Muscle layer of colon (tissue), 2 donors: ENCODE data around the gene FOXP2.

Experiments used
- H3K27ac ChIP-seq: one replicate; pipeline ENCODE4 v1.7.0; 2013; ENCODE audit warnings: low read depth, mild to moderate bottlenecking, low read length, moderate library complexity
- H3K27me3 ChIP-seq, 2 donors: one replicate each; pipeline ENCODE4 v1.7.0; 2013; ENCODE audit warnings: low read length in 2 of 2, mild to moderate bottlenecking in 2 of 2; ENCODE audit not compliant: insufficient read depth in 2 of 2, control insufficient read depth in 1 of 2
- H3K36me3 ChIP-seq: one replicate; pipeline ENCODE4 v1.7.0; 2013; ENCODE audit warnings: mild to moderate bottlenecking, low read length; ENCODE audit not compliant: insufficient read depth
- H3K4me1 ChIP-seq: one replicate; pipeline ENCODE4 v1.7.0; 2013; ENCODE audit warnings: mild to moderate bottlenecking, low read length; ENCODE audit not compliant: insufficient read depth
- H3K4me3 ChIP-seq, 2 donors: one replicate each; pipeline ENCODE4 v1.7.0; 2013; ENCODE audit warnings: low read length in 2 of 2, low read depth in 1 of 2, mild to moderate bottlenecking in 1 of 2, moderate library complexity in 1 of 2
- H3K9ac ChIP-seq: one replicate; pipeline ENCODE4 v1.7.0; 2013; ENCODE audit warnings: low read length
- H3K9me3 ChIP-seq: one replicate; pipeline ENCODE4 v1.7.0; 2013; ENCODE audit warnings: mild to moderate bottlenecking, low read length
- donor health status: abdominal sarcoma.
- donor health status: Adenocarcinoma of cecum.

The FOXP2 gene

GRCh38 chr7:114660126-114660486 is 245.5 kb downstream of the FOXP2 start:
- H3K4me1 ChIP-seq, result peaks cover 37% of the 10 kb centered on the region
- H3K9ac ChIP-seq, result no peak overlapping the region
- H3K9me3 ChIP-seq, result no peaks in the 10 kb centered on the region
- H3K27ac ChIP-seq, result no peak overlapping the region
- no peaks in the 10 kb centered on the region for H3K27me3 ChIP-seq
- H3K4me3 ChIP-seq, result no peak overlapping the region
- no peaks in the 10 kb centered on the region for H3K36me3 ChIP-seq

- H3K9ac ChIP-seq, result no peak overlapping the region
- no peaks in the 10 kb centered on the region for H3K9me3 ChIP-seq
- H3K4me1 ChIP-seq, result peaks cover 37% of the 10 kb centered on the region
- H3K36me3 ChIP-seq, result no peaks in the 10 kb centered on the region
- H3K4me3 ChIP-seq, result no peak overlapping the region
- no peak overlapping the region for H3K27ac ChIP-seq
- no peaks in the 10 kb centered on the region for H3K27me3 ChIP-seq
These were observed 246.1 kb downstream of the FOXP2 start for GRCh38 chr7:114660753-114661152.

DNA sequence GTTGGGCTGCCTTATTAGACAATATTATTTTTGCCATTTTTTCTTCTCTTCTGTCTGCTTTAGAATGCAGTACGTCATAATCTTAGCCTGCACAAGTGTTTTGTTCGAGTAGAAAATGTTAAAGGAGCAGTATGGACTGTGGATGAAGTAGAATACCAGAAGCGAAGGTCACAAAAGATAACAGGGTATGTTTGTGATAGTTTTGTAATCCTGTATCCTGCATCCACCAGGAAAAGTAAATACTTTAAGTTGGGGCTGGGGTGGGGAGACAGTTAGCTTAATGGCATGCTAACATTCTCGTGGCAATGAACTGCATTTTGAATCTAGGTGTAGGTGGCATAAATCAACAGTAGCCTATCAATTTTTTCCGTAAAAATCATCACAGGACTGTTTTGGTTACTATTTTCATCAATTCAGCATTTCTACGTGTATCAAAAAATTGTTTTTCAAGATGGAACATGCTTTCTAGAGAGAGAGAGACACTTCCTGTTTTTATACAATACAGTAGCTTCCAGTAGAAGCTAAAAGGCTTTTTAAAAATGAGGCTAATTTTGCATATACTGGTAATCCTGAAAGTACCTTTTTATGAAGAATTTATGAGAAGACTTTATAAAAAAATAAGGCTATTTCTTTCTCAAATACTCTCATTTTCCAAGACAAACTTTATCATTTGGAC is 247.5 kb downstream of the FOXP2 start:
- no peak overlapping the region for H3K4me3 ChIP-seq
- peaks cover 28% of the 10 kb centered on the region for H3K4me1 ChIP-seq
- H3K27ac ChIP-seq, result no peak overlapping the region
- no peaks in the 10 kb centered on the region for H3K9me3 ChIP-seq
- no peaks in the 10 kb centered on the region for H3K27me3 ChIP-seq
- H3K9ac ChIP-seq, result no peak overlapping the region
- H3K36me3 ChIP-seq, result no peaks in the 10 kb centered on the region

GRCh38 chr7:114663502-114663901 is 248.9 kb downstream of the FOXP2 start:
- Histone ChIP-seq H3K9me3 (no peaks in the 10 kb centered on the region), H3K4me1 (peaks cover 16% of the 10 kb centered on the region), H3K4me3 (no peak overlapping the region), H3K27me3 (no peaks in the 10 kb centered on the region), H3K36me3 (no peaks in the 10 kb centered on the region), H3K27ac (no peak overlapping the region), H3K9ac (no peak overlapping the region)

DNA sequence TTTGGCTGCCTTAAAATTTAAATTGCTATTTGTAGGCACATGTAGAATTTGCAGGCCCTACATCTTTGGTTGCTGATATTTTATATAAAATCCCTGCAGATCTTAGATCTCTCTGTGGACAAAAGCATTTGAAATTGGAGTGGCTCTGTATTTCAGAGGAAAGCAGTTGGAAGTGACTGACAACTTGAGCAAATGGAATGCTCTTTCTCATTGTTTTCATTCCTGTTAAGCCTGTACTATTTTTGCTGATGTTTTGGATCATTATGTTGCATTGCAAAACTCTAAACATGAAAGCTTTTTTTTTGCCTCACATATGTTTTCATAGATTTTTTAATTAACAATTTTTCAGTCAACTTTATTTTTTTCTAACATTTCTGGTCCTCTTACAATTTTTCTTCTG is 256.1 kb downstream of the FOXP2 start:
- H3K36me3 ChIP-seq, result peaks cover 5% of the 10 kb centered on the region
- no peak overlapping the region for H3K27ac ChIP-seq
- H3K9me3 ChIP-seq, result no peaks in the 10 kb centered on the region
- no peak overlapping the region for H3K9ac ChIP-seq
- H3K27me3 ChIP-seq, result no peaks in the 10 kb centered on the region
- H3K4me1 ChIP-seq, result no peaks in the 10 kb centered on the region
- H3K4me3 ChIP-seq, result no peak overlapping the region

DNA sequence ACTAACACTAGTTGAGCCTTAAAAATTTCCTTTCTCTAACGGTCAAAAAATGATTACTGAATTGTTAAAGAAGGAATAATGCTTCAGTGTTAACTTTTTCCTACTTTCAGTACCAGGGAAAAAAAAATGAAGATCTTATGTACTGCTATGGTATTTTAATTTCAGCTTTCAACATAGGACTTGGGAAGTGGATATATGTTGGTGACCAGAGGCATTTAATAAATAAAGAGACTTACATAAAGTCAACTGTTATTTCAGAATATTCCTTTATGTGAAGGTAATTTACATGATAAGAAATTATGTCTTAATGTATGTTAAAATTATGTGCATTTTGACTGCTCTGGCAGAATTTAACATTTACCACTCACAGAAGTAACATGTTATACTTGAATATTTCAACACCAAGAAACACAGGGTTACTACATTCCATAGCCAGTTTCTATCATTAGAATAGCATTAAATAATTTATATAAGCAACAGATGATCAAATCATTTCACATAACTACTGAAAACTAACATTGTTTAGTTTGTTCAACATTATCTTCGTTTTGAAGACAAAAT is 257.0 kb downstream of the FOXP2 start:
- no peak overlapping the region for H3K9ac ChIP-seq
- peaks cover 5% of the 10 kb centered on the region for H3K36me3 ChIP-seq
- no peaks in the 10 kb centered on the region for H3K9me3 ChIP-seq
- H3K4me3 ChIP-seq, result no peak overlapping the region
- H3K27ac ChIP-seq, result no peak overlapping the region
- no peaks in the 10 kb centered on the region for H3K4me1 ChIP-seq
- no peaks in the 10 kb centered on the region for H3K27me3 ChIP-seq

GRCh38 chr7:114678116-114678515 is 263.5 kb downstream of the FOXP2 start:
- no peaks in the 10 kb centered on the region for H3K4me1 ChIP-seq
- no peak overlapping the region for H3K27ac ChIP-seq
- H3K4me3 ChIP-seq, result no peak overlapping the region
- H3K9me3 ChIP-seq, result no peaks in the 10 kb centered on the region
- H3K9ac ChIP-seq, result no peak overlapping the region
- H3K36me3 ChIP-seq, result no peaks in the 10 kb centered on the region
- no peaks in the 10 kb centered on the region for H3K27me3 ChIP-seq

- H3K27me3 ChIP-seq, result no peaks in the 10 kb centered on the region
- no peaks in the 10 kb centered on the region for H3K9me3 ChIP-seq
- H3K4me3 ChIP-seq, result no peak overlapping the region
- H3K27ac ChIP-seq, result no peak overlapping the region
- H3K36me3 ChIP-seq, result peaks cover 14% of the 10 kb centered on the region
- H3K9ac ChIP-seq, result no peak overlapping the region
- H3K4me1 ChIP-seq, result no peaks in the 10 kb centered on the region
These were observed 272.6 kb downstream of the FOXP2 start for GRCh38 chr7:114687238-114687637.

- no peak overlapping the region for H3K9ac ChIP-seq
- no peaks in the 10 kb centered on the region for H3K27me3 ChIP-seq
- no peak overlapping the region for H3K4me3 ChIP-seq
- no peaks in the 10 kb centered on the region for H3K4me1 ChIP-seq
- no peaks in the 10 kb centered on the region for H3K9me3 ChIP-seq
- H3K27ac ChIP-seq, result no peak overlapping the region
- peaks cover 14% of the 10 kb centered on the region for H3K36me3 ChIP-seq
These were observed 273.9 kb downstream of the FOXP2 start for GRCh38 chr7:114688443-114689055.

DNA sequence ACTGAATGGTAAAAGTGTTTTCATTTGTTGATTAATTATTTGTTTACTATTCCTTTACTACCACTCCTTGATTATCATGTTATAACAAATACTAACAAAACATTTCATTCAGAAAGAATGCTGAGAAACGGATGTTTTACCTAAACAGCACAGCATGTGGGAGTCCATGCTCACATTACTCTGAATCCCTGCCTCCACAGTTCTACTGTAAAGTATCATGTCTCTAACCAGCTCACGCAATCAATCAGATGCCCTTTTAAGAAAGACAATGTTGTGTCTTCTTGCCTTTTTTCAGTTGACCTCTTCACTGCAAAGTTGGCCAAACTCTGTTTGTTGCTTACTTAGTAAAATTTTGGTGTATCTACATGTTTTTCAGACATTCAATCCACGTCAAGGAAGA is 274.8 kb downstream of the FOXP2 start:
- Histone ChIP-seq H3K4me3 (no peak overlapping the region), H3K9me3 (no peaks in the 10 kb centered on the region), H3K36me3 (peaks cover 14% of the 10 kb centered on the region), H3K4me1 (no peaks in the 10 kb centered on the region), H3K27ac (no peak overlapping the region), H3K9ac (no peak overlapping the region), H3K27me3 (no peaks in the 10 kb centered on the region)

- no peak overlapping the region for H3K9ac ChIP-seq
- H3K27me3 ChIP-seq, result no peaks in the 10 kb centered on the region
- H3K9me3 ChIP-seq, result no peaks in the 10 kb centered on the region
- H3K4me3 ChIP-seq, result no peak overlapping the region
- H3K27ac ChIP-seq, result no peak overlapping the region
- no peaks in the 10 kb centered on the region for H3K4me1 ChIP-seq
- H3K36me3 ChIP-seq, result peaks cover 14% of the 10 kb centered on the region
These were observed 277.0 kb downstream of the FOXP2 start for GRCh38 chr7:114691605-114692004.

DNA sequence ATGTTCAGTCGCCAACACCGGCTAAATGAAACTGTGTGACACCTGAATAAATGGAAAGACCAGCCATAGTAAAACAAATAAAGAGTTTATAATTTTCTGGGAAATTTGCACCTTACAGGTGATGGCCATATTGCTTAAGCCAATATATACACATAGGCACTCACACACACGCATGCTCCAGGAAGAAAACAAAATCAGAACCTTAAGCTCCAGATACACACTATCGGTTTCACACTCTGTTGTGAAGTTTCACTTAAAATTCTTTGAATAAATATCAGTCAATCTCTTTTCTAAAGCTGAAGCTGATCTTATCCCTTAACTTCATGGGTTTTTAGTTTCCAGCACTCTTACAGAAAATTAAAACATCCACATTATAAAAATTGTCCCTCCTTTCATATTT is 280.6 kb downstream of the FOXP2 start:
- H3K9ac ChIP-seq, result no peak overlapping the region
- H3K4me1 ChIP-seq, result no peaks in the 10 kb centered on the region
- no peaks in the 10 kb centered on the region for H3K27me3 ChIP-seq
- H3K27ac ChIP-seq, result no peak overlapping the region
- no peak overlapping the region for H3K4me3 ChIP-seq
- no peaks in the 10 kb centered on the region for H3K9me3 ChIP-seq
- H3K36me3 ChIP-seq, result peaks cover 7% of the 10 kb centered on the region
